Stomach (tissue), 4 donors: Measurements from ENCODE around the gene ELMO1.

ENCODE experiments used
- CTCF ChIP-seq, 7 experiments: fragments of 450-650 bp in 4 of 7; fragments of 200-600 bp in 3 of 7; sonication (generic) in 3 of 7; IDR thresholded peaks; one replicate each; pipeline ENCODE4 v1.5.1; 2016 to 2019; ENCODE audit warnings: antibody characterized with exemption in 7 of 7, control low read depth in 2 of 7, mild to moderate bottlenecking in 1 of 7
- EP300 ChIP-seq: sonication (generic); formaldehyde crosslinking; IDR thresholded peaks from one replicate; pipeline ENCODE4 v1.6.1; 2017; ENCODE audit warnings: antibody characterized with exemption
- POLR2A ChIP-seq, 4 donors: fragments of 450-650 bp; IDR thresholded peaks; one replicate each; pipeline ENCODE4 v1.6.1; 2016; ENCODE audit warnings: antibody characterized with exemption in 4 of 4, control low read depth in 2 of 4, mild to moderate bottlenecking in 1 of 4, moderate library complexity in 1 of 4
- POLR2AphosphoS5 ChIP-seq, 3 donors: sonication (generic); formaldehyde crosslinking; IDR thresholded peaks; one replicate each; pipeline ENCODE4 v1.6.1; 2016; ENCODE audit warnings: antibody characterized with exemption in 3 of 3

GRCh38 chr7:37315772-37316715 lies 132.6 kb downstream of the ELMO1 start:
- TF ChIP-seq CTCF (IDR thresholded peaks at IDR 0.05) = no peak
- no peak for TF ChIP-seq POLR2A (IDR thresholded peaks at IDR 0.05)
- no peak for TF ChIP-seq POLR2AphosphoS5 (IDR thresholded peaks at IDR 0.05)
- TF ChIP-seq EP300 = no peak
